ENCODE results near the gene KCNJ6. TPM values are rescaled to one million over a fixed set of nuclear protein-coding genes. Genes with fewer than 3 reads are reported as not detected.

Gene KCNJ6
- total RNA-seq, 1 experiment from 2014 or later: not detected

- H3K27ac ChIP-seq (ENCODE audit: low read depth, low read length, poor library complexity, severe bottlenecking): no peak overlapping the region
- intact Hi-C loops (cut with micrococcal nuclease; ENCODE audit: unreplicated experiment): no loop called here
- POLR2A ChIA-PET (ENCODE audit: low non-redundant PET): no interaction called here
- TF ChIP-seq CTCF (conservative IDR thresholded peaks at IDR 0.05; ENCODE audit: low read depth, low read length) (no peak), EZH2 (IDR thresholded peaks at IDR 0.05; ENCODE audit: borderline replicate concordance, low read depth, low read length, poor library complexity, severe bottlenecking) (no peak)
- no peaks in the 10 kb centered on the region for H3K9me3 ChIP-seq (ENCODE audit: low read depth, low read length, poor library complexity, severe bottlenecking)
- H3K4me1 ChIP-seq (ENCODE audit: insufficient read depth, low read length, poor library complexity, severe bottlenecking): no peaks in the 10 kb centered on the region
- DNase-seq (ENCODE audit: low spot score): no peak
- peaks cover 7% of the 10 kb centered on the region for H3K27me3 ChIP-seq (replicated peaks; ENCODE audit: insufficient read depth, low read depth, low read length, poor library complexity)
- no peaks in the 10 kb centered on the region for H3K36me3 ChIP-seq (ENCODE audit: insufficient read depth, low read length, poor library complexity, severe bottlenecking)
- H3K4me3 ChIP-seq (ENCODE audit: low read depth, low read length, poor library complexity, severe bottlenecking): no peak overlapping the region
- BruUV-seq (replicated peaks): no TSS peak
- CTCF ChIA-PET: no interaction called here
These were observed 256.4 kb downstream of the KCNJ6 start for GRCh38 chr21:37659874-37660273.

- Histone ChIP-seq H3K36me3 (ENCODE audit: insufficient read depth, low read length, poor library complexity, severe bottlenecking) (no peaks in the 10 kb centered on the region), H3K27ac (ENCODE audit: low read depth, low read length, poor library complexity, severe bottlenecking) (no peak overlapping the region), H3K9me3 (ENCODE audit: low read depth, low read length, poor library complexity, severe bottlenecking) (no peaks in the 10 kb centered on the region), H3K4me1 (ENCODE audit: insufficient read depth, low read length, poor library complexity, severe bottlenecking) (no peaks in the 10 kb centered on the region), H3K4me3 (ENCODE audit: low read depth, low read length, poor library complexity, severe bottlenecking) (no peak overlapping the region), H3K27me3 (replicated peaks; ENCODE audit: insufficient read depth, low read depth, low read length, poor library complexity) (peaks cover 7% of the 10 kb centered on the region)
- TF ChIP-seq CTCF (conservative IDR thresholded peaks at IDR 0.05; ENCODE audit: low read depth, low read length) (0 out of 2 replicates have a peak, but pooled peaks have one; percentile 14), EZH2 (IDR thresholded peaks at IDR 0.05; ENCODE audit: borderline replicate concordance, low read depth, low read length, poor library complexity, severe bottlenecking) (no peak)
- intact Hi-C loops (cut with micrococcal nuclease; ENCODE audit: unreplicated experiment): no loop called here
- ChIA-PET CTCF (no interaction called here), POLR2A (ENCODE audit: low non-redundant PET) (no interaction called here)
- no peak for DNase-seq (ENCODE audit: low spot score)
- no TSS peak for BruUV-seq (replicated peaks)
These were observed 257.3 kb downstream of the KCNJ6 start for GRCh38 chr21:37658817-37659458.

GRCh38 chr21:37658121-37658816, 258.0 kb downstream of the KCNJ6 start:
- H3K4me3 ChIP-seq (ENCODE audit: low read depth, low read length, poor library complexity, severe bottlenecking): no peak overlapping the region
- CTCF ChIA-PET: no interaction called here
- BruUV-seq (replicated peaks): no TSS peak

More at GRCh38 chr21:37658121-37658816, 258.0 kb downstream of the KCNJ6 start:
- no peaks in the 10 kb centered on the region for H3K4me1 ChIP-seq (ENCODE audit: insufficient read depth, low read length, poor library complexity, severe bottlenecking)
- no peak overlapping the region for H3K27ac ChIP-seq (ENCODE audit: low read depth, low read length, poor library complexity, severe bottlenecking)
- H3K27me3 ChIP-seq (replicated peaks; ENCODE audit: insufficient read depth, low read depth, low read length, poor library complexity): peaks cover 9% of the 10 kb centered on the region
- no peaks in the 10 kb centered on the region for H3K36me3 ChIP-seq (ENCODE audit: insufficient read depth, low read length, poor library complexity, severe bottlenecking)
- POLR2A ChIA-PET (ENCODE audit: low non-redundant PET): no interaction called here
- no peak for DNase-seq (ENCODE audit: low spot score)
- intact Hi-C loops (cut with micrococcal nuclease; ENCODE audit: unreplicated experiment): no loop called here
- H3K9me3 ChIP-seq (ENCODE audit: low read depth, low read length, poor library complexity, severe bottlenecking): no peaks in the 10 kb centered on the region
- no peak for TF ChIP-seq EZH2 (IDR thresholded peaks at IDR 0.05; ENCODE audit: borderline replicate concordance, low read depth, low read length, poor library complexity, severe bottlenecking)
- no peak for TF ChIP-seq CTCF (conservative IDR thresholded peaks at IDR 0.05; ENCODE audit: low read depth, low read length)

Measured in A673 (cell line).